ENCODE results near the gene MAP1S.

- TF ChIP-seq POLR2A (IDR thresholded peaks at IDR 0.05) = no peak
- TF ChIP-seq, protein P1, sequence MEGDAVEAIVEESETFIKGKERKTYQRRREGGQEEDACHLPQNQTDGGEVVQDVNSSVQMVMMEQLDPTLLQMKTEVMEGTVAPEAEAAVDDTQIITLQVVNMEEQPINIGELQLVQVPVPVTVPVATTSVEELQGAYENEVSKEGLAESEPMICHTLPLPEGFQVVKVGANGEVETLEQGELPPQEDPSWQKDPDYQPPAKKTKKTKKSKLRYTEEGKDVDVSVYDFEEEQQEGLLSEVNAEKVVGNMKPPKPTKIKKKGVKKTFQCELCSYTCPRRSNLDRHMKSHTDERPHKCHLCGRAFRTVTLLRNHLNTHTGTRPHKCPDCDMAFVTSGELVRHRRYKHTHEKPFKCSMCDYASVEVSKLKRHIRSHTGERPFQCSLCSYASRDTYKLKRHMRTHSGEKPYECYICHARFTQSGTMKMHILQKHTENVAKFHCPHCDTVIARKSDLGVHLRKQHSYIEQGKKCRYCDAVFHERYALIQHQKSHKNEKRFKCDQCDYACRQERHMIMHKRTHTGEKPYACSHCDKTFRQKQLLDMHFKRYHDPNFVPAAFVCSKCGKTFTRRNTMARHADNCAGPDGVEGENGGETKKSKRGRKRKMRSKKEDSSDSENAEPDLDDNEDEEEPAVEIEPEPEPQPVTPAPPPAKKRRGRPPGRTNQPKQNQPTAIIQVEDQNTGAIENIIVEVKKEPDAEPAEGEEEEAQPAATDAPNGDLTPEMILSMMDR (IDR thresholded peaks at IDR 0.05) = no peak
These were observed 52.9 kb downstream of the MAP1S start for GRCh38 chr19:17772172-17772571.

Data from tibial nerve (tissue), 3 donors.